ENCODE data around the gene TRIM7.
"Not testable (repeated sequence)": the region's sequence is repeated elsewhere in the genome, so short reads cannot be mapped to it uniquely, and the experiment has no call there.

Gene TRIM7

GRCh38 chr5:181217111-181217802 is 12.3 kb upstream of the TRIM7 start:
- H3F3A ChIP-seq (ENCODE audit: control insufficient read depth, insufficient read depth), result peaks cover 37% of the 10 kb centered on the region

GRCh38 chr5:181215997-181216989 is 11.3 kb upstream of the TRIM7 start:
- peak overlapping the region; percentile 83 for H3K4me2 ChIP-seq (ENCODE audit: low read length)
- no peak for TF ChIP-seq EZH2phosphoT487 (IDR thresholded peaks at IDR 0.05; ENCODE audit: borderline replicate concordance, low read length)
- no peak for TF ChIP-seq CTCF (IDR thresholded peaks at IDR 0.05; ENCODE audit: low read depth, low read length, poor library complexity, severe bottlenecking)

More at GRCh38 chr5:181217111-181217802, 12.3 kb upstream of the TRIM7 start:
- H3K4me2 ChIP-seq (ENCODE audit: low read length), result peak overlapping the region; percentile 83
- no peaks in the 10 kb centered on the region for H3K9me3 ChIP-seq (ENCODE audit: control insufficient read depth, insufficient read depth, low read length)
- no peaks in the 10 kb centered on the region for H3K27me3 ChIP-seq (ENCODE audit: control insufficient read depth, low read length)
- TF ChIP-seq CTCF (IDR thresholded peaks at IDR 0.05; ENCODE audit: low read depth, low read length, poor library complexity, severe bottlenecking) (peak; percentile 49), EZH2phosphoT487 (IDR thresholded peaks at IDR 0.05; ENCODE audit: borderline replicate concordance, low read length) (no peak)
- peak overlapping the region; percentile 68 for H3K4me3 ChIP-seq (ENCODE audit: low read length)
- H3K27ac ChIP-seq (ENCODE audit: low read depth, low read length), result peak overlapping the region; percentile 61
- H3K4me1 ChIP-seq (ENCODE audit: control insufficient read depth, low read length), result peaks cover 31% of the 10 kb centered on the region
- H3K79me2 ChIP-seq (ENCODE audit: control insufficient read depth, low read length), result no peaks in the 10 kb centered on the region
- no peaks in the 10 kb centered on the region for H3K9me2 ChIP-seq (replicated peaks; ENCODE audit: control insufficient read depth, low read length)
- H3K36me3 ChIP-seq (ENCODE audit: control insufficient read depth, low read length), result no peaks in the 10 kb centered on the region
- H4K20me1 ChIP-seq (ENCODE audit: control insufficient read depth, insufficient read depth, low read depth, low read length), result no peaks in the 10 kb centered on the region

GRCh38 chr5:181214249-181214648 is 9.3 kb upstream of the TRIM7 start:
- not testable (repeated sequence) for H4K20me1 ChIP-seq (ENCODE audit: control insufficient read depth, insufficient read depth, low read depth, low read length); H3K27ac ChIP-seq (ENCODE audit: low read depth, low read length); H3K79me2 ChIP-seq (ENCODE audit: control insufficient read depth, low read length); H3K27me3 ChIP-seq (ENCODE audit: control insufficient read depth, low read length); H3K4me3 ChIP-seq (ENCODE audit: low read length); H3K36me3 ChIP-seq (ENCODE audit: control insufficient read depth, low read length); H3K4me2 ChIP-seq (ENCODE audit: low read length); H3K9me3 ChIP-seq (ENCODE audit: control insufficient read depth, insufficient read depth, low read length); H3K9me2 ChIP-seq (replicated peaks; ENCODE audit: control insufficient read depth, low read length)
- Histone ChIP-seq H3K4me1 (ENCODE audit: control insufficient read depth, low read length) (peaks cover 18% of the 10 kb centered on the region), H3F3A (ENCODE audit: control insufficient read depth, insufficient read depth) (peaks cover 28% of the 10 kb centered on the region)

More at GRCh38 chr5:181215997-181216989, 11.3 kb upstream of the TRIM7 start:
- no peaks in the 10 kb centered on the region for H3K36me3 ChIP-seq (ENCODE audit: control insufficient read depth, low read length)
- peak overlapping the region; percentile 31 for H3K27ac ChIP-seq (ENCODE audit: low read depth, low read length)
- no peaks in the 10 kb centered on the region for H3K9me2 ChIP-seq (replicated peaks; ENCODE audit: control insufficient read depth, low read length)
- H3K9me3 ChIP-seq (ENCODE audit: control insufficient read depth, insufficient read depth, low read length), result no peaks in the 10 kb centered on the region
- H3K79me2 ChIP-seq (ENCODE audit: control insufficient read depth, low read length), result no peaks in the 10 kb centered on the region
- no peaks in the 10 kb centered on the region for H3K27me3 ChIP-seq (ENCODE audit: control insufficient read depth, low read length)
- H3K4me3 ChIP-seq (ENCODE audit: low read length), result peak overlapping the region; percentile 68
- no peaks in the 10 kb centered on the region for H4K20me1 ChIP-seq (ENCODE audit: control insufficient read depth, insufficient read depth, low read depth, low read length)
- H3F3A ChIP-seq (ENCODE audit: control insufficient read depth, insufficient read depth), result peaks cover 33% of the 10 kb centered on the region
- H3K4me1 ChIP-seq (ENCODE audit: control insufficient read depth, low read length), result peaks cover 22% of the 10 kb centered on the region
